ENCODE data around the gene IRAK1.

IRAK1 gene

DNA sequence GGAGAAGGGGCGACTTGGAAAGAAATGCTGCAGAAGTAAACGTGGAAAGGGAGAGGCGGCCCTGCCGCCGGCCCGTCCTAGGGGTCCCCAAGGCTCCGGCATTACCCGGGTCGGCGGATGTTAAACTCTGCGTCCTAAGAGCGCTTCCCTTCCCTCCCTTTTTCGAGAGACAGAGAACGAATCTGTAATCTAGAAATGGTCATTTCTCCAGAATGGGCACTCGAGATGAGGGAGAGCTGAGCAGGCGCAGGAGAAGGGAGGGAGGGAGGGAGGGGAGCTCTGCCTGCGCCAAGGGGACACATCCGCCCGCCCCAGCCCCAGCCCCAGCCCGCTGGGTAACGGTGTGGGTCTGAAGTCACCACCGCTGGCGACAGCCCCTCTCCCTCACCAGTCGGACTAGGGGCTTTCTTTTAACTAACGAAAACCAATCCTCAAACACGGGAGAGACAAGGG, 49.8 kb downstream of the IRAK1 start:
- DNase-seq, result no peak

DNA sequence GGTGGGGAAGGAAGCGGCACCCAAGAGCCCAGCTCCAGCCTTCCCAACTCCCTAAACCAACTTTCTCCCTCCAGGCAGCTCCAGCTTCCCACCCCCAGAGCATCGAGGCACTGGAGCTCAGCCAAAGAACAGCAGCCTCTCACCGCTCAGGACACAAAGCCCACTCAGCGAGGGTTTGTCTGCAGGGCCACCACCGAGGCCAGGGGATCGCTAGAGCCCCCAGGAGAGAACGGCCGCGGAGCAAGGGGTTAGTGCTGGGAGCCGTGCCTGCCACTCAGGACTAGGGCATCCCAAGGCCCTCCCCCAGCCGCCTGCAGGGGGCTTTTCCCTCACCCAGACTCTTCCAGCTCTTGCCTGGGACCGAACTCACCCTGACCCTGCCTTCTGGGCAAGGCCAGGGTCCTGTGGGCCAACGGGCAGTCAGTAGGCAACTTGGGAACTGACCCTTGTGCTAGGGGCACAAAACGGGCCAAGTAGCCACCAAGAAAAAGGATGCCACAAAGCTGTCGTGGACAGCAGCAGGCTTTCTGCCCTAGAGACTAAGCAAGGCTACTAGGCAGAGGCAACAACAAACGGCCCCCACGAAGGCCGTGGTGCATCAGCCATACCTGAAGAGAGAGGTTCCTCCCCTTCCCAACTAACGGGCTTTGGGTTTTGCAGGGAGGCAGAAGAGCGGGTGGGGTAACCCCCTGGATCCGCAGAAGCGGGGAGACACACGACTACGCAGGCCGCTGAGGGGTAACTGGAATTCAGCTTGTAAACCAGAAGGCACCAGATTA, 50.4 kb downstream of the IRAK1 start:
- DNase-seq, result no peak

DNA sequence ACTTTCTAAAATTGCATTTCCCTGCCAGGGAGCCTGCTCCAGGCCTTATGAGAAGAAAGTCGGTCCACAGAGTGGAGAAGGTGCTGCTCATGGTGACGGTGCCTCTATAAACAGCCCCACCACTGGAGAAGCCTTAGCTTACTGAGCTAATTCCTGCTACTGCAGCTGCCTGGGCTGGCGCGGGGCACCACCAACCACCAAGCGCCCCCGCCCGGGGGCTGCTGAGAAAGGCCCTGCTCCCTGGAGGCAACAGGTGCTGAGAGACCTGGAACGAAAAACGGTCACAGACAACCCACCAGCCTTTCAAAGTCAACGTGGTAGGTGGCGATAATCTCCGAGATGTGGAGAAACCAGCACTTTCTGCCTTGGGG, 51.0 kb downstream of the IRAK1 start:
- peak; percentile 13 for DNase-seq

DNA sequence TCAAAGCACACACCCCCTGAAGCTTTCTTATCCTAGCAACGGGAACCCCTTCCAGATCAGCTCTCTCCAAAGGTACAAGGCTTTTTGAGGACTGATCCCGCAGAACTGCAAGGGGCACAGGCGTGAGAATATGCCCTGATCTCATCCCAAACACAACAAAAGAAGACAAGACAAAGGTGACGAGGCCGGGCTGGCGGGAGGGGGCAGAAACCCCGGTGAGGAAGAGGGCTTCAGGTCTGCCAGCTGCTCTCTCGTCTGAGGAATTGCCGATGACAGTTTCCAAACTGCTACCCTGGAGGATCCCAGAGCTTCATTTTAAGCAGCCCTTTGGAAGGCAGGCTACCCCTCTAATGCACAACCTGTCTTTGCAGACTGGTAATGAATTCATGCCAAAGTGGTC, 51.4 kb downstream of the IRAK1 start:
- DNase-seq, result no peak

DNA sequence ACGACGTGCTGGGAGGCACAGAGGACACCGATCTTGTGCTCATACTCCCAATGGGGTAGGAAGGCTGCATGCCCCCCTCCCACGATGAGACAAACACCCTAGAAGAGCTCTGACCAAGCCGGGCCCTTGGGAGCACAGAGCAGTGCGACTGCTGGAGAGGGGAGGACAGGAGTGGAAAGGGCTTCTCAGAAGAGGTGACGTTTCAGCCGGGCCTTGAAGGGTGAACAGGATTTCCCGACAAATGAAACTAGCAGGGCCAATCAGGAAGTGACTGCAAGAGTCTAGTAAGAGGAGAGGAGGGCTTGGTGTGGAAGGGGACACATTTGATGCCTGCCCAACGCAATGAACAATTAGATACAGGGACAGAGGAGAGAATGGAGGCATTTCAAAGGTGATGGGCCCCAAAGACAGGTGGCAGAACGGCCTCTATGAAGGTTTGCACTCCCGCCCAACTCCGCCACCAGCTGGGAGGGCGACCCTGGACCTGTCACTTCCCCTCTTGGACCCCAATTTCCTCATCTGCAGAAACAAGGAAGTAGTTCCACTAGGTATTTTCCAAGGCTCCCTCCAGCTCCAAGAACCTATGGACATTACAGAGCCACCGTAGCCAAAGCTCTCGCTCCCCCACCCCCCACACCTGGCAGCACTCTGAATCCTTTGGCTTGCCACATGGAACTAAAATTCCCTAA, 52.0 kb downstream of the IRAK1 start:
- DNase-seq, result no peak

DNA sequence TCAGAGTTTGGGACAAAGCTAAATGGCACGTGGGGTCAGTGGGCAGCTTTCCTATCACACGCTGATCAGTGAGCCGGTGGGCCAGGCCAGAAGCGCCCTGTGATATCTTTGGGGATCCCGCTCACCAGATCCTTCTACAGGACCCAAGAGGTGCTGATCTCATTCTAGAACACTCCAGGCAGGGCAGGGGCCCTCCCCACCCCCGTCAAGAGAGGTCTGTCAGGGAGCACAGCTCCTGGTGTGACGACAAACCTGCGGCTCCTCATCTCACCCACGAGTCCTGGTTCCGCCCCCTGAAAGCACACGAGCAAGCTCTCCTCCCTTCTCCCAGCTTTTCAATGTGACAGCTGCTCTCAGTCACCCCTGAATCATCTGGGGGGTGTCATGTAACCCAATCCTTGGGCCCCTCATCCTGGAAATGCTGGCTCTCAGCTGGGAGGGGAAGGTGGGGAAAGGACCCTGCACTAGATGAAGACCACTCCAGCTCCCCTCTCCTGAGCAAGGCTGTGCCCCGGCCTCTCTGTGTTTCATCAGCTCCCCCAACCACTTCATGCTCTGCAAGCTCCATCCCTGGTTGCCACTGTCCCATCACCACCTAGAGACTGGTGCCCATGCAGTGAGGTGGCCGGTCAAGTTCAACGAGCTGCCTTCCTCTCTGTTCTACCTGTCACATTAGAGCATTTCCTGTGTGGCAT, 52.7 kb downstream of the IRAK1 start:
- no peak for DNase-seq

DNA sequence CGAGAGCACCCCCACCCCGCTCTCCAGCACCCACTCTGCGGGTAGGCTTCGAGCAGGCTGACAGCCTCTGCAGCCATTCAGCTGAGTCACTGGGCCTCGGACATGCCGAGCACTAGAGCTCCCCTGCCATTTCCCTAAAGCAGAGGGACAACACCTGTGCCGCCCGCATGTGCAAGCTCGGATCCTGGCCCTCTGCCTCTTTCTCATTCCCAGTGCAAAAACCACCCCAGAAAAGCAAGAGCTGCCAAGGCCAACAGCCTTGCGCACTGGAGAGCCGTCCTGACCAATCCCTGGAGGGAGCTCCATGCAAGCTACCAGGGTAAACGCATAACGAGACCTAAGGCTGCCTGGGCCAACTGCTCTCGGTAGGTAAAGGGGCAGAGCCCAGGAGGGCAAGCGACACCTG, 53.4 kb downstream of the IRAK1 start:
- DNase-seq, result no peak

DNA sequence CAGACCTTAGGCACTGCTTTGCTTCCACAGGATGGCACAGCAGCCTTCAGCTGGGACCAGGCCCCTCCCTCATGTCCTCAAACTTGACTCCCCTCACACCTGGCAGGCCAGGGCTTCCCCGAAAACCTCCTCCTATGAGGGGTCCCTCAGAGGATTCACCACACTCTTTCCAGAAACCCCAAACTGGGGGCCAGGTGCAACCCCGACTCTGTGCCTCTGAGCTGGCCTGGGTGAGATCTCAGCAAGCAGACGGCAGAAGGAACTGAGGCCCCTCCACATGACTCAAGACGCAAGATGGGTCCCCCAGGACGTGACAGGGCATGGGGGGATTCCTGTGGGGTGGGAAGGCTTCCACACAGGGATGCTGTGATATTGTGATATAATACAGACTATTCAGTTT, 54.3 kb downstream of the IRAK1 start:
- no peak for DNase-seq

DNA sequence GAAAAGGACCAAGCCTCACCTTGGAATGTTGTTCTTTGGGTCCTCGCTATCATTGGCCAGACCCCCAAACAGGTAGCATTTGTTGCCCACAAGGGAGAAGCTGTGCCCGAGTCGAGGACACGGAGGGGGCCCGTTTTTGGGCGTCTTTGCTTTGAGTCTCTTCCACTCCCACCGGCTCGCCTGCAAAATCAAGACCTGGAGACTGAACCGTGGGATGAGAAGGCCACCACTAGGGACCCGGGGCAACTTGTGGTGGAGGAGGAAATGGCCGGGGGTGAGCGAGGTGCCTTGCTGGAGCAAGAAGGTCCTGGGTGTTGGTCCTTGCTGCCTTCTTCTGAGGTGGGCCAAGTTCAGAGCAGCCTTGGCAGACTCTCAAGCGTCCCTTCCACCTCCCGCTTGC, 55.6 kb downstream of the IRAK1 start:
- DNase-seq, result no peak

DNA sequence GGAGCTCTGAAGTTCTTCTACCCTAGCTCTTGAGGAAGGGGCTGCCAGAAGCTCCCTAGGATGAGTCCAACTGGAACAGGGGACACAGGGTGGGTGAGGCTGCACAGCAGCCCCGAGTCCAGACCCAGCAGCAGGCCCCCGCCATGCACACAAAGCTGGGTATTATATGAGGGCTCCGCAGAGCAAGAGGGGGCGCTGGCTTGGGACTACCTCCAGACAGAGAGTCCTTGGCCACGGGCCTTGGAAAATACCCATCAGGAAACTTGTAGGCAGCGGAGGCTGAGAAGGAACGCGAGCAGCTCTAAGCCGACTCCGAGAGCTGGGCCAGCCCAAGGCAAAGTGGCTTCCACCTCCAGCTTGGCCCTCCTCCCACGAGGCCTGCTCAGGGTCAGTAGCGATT, 56.2 kb downstream of the IRAK1 start:
- no peak for DNase-seq

DNA sequence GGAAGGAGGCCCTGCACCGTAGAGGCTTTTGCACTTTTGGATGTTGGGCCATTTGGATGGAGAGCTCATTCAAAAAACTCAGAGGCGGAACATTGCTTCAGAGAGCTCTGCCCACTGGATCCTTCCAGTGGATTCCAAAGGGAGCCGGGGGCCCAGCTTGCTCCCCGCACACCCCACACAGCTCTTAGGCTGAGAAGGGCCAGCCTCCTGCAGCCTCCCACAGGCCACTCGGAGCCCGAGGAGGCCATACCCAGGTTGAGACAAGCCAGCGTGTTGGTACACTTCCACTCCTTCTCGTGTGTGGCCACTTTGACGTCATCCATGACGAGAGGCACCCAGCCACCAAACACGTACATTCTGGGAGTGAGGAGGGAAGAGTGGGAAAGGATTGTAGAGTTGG, 58.4 kb downstream of the IRAK1 start:
- DNase-seq, result no peak

DNA sequence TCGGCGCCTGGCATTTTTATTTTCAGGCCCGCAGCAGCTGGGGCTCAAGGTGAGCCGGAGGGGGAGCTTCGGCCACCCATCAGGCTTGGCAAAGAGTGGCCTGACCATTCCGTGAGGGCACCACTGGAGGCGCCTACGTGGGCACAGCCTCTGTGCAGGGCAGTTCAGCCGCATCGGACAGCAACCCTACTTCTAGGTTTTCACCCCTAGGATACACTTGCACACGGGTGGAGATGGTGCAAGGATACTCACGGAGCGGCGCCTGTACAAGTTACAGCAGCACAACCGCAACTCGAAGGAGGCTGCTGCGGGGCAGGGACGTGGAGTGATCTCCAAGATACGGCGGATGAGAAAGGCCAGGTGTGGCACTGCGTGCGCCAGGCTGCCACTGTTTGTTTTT, 58.9 kb downstream of the IRAK1 start:
- no peak for DNase-seq

All from NCI-H1092 treated with DMSO at 0.1 percent for 48 hours (cell line).